ENCODE results near the gene DLEU7. TPM values are rescaled to one million over a fixed set of nuclear protein-coding genes. Genes with fewer than 3 reads are reported as not detected.

The DLEU7 gene
- total RNA-seq: 1 to 10 TPM in 1 of 4 donors, not detected in 3; 1.1 TPM

- 20 to 100% methylated on average over 2 to 4 of the region's 78 CpGs for WGBS, 2 donors (ENCODE audit: low coverage in 1 of 2)
- H3K27ac ChIP-seq: no peak within 1 kb of the TSS
- no peak for TF ChIP-seq POLR2A (IDR thresholded peaks at IDR 0.05)
- no peak for TF ChIP-seq POLR2AphosphoS5 (IDR thresholded peaks at IDR 0.05)
- TF ChIP-seq, protein P1, sequence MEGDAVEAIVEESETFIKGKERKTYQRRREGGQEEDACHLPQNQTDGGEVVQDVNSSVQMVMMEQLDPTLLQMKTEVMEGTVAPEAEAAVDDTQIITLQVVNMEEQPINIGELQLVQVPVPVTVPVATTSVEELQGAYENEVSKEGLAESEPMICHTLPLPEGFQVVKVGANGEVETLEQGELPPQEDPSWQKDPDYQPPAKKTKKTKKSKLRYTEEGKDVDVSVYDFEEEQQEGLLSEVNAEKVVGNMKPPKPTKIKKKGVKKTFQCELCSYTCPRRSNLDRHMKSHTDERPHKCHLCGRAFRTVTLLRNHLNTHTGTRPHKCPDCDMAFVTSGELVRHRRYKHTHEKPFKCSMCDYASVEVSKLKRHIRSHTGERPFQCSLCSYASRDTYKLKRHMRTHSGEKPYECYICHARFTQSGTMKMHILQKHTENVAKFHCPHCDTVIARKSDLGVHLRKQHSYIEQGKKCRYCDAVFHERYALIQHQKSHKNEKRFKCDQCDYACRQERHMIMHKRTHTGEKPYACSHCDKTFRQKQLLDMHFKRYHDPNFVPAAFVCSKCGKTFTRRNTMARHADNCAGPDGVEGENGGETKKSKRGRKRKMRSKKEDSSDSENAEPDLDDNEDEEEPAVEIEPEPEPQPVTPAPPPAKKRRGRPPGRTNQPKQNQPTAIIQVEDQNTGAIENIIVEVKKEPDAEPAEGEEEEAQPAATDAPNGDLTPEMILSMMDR (IDR thresholded peaks at IDR 0.05): no peak
- no peak for TF ChIP-seq EP300 (IDR thresholded peaks at IDR 0.05)
- H3K27me3 ChIP-seq: peaks cover 18% of the 10 kb centered on the region
- H3K4me3 ChIP-seq: peak within 1 kb of the TSS in 1 of 2 donors; percentile 47
- H3K36me3 ChIP-seq: no peaks in the 10 kb centered on the region
- no peaks in the 10 kb centered on the region for H3K9me3 ChIP-seq
- no peak for ATAC-seq
- H3K4me1 ChIP-seq: peaks cover 0 to 58% (median 9%) of the 10 kb centered on the region in 3 donors
Measured at GRCh38 chr13:50843257-50844083, at the start of gene DLEU7. Gene DLEU7 (minus strand): TSS chr13:50843692. CDS start chr13:50843646, 46 bp downstream.

DNA sequence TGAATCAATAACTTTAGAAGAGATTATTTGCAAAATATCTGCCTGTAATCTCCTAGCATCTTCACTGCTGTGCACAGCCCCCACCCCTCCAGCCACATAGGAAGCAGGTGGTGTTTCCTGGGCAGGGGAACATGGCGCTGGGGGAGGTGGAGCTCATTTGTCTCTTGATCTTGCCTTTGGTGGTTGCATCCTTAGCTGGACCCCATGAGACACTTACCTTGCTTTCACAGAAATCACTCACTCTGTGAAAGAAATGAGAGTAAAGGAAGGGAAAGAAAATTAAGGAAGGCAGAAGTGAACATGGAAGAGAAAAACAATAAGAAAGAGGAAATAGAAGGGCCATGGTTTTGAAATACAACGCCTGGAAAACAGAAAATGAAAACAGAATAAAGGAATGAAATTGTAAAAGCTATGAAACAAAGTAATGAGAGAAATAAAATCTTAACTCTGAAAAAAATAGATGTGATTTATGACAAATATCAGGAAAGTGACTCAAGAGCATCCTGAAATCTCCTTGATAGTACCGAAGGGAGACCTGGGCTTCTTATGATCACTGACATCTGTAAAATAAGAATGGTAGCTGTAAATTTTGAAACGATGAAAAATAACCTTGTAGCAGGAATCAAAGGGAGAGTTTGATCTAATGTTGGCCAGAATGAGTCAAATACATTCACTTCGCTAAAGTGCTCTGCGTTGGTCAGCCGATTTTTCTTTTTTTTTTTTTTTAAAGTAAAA, 48.9 kb upstream of the DLEU7 start:
- H3K27ac ChIP-seq: no peak overlapping the region
- TF ChIP-seq POLR2A (IDR thresholded peaks at IDR 0.05) (no peak), POLR2AphosphoS5 (IDR thresholded peaks at IDR 0.05) (no peak), EP300 (IDR thresholded peaks at IDR 0.05) (no peak)
- TF ChIP-seq, protein P1 (IDR thresholded peaks at IDR 0.05): no peak
- no peaks in the 10 kb centered on the region for H3K27me3 ChIP-seq
- H3K36me3 ChIP-seq: no peaks in the 10 kb centered on the region
- no peak overlapping the region for H3K4me3 ChIP-seq
- 62 to 70% methylated on average over 5 to 7 of the region's 7 CpGs for WGBS, 2 donors (ENCODE audit: low coverage in 1 of 2)
- ATAC-seq: no peak
- H3K9me3 ChIP-seq: no peaks in the 10 kb centered on the region
- peaks cover 0 to 14% (median 0%) of the 10 kb centered on the region in 3 donors for H3K4me1 ChIP-seq

DNA sequence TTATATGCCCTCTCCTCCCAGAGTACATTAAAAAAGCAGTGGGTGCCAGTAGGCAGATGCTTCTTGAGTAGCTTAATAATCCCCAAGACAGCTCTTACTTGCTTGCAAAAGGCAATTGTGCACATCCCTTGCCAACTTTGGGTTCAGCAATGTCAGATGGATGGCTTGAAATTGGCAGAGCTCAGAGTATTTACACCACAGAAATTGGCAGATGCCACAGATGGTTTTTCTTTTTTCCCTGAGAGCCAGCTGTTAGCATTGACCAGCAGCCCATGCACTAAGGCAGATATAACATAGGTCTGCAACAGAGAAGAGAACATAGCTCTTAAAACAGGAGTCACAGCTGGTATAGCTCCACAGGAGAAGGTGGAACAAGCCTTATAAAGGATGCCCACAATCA, 47.7 kb upstream of the DLEU7 start:
- TF ChIP-seq POLR2AphosphoS5 (IDR thresholded peaks at IDR 0.05) (no peak), EP300 (IDR thresholded peaks at IDR 0.05) (no peak), POLR2A (IDR thresholded peaks at IDR 0.05) (no peak)
- TF ChIP-seq, protein P1 (IDR thresholded peaks at IDR 0.05): no peak
- no peaks in the 10 kb centered on the region for H3K36me3 ChIP-seq

DNA sequence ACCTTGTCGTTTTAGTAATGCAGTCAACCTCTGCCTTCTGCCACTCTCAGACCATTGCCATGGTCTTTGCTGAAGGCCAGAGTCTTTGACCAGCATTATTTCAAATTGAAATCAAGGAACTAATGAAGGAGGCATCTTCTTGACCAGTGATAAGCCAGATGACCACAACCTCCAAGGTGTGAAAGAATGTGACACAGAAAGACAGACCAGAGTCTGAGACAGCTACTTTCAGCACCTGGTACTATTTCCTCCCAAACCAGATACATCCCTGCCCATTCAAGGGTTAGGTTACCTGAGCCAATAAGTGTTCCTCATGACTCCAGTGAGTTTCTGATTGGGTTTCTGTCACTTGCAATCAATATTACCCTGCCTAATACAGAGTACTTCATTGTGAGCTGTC, 45.8 kb upstream of the DLEU7 start:
- no peaks in the 10 kb centered on the region for H3K36me3 ChIP-seq
- TF ChIP-seq EP300 (IDR thresholded peaks at IDR 0.05) (no peak), POLR2A (IDR thresholded peaks at IDR 0.05) (no peak), POLR2AphosphoS5 (IDR thresholded peaks at IDR 0.05) (no peak)
- TF ChIP-seq, protein P1 (IDR thresholded peaks at IDR 0.05): no peak
- peaks cover 0 to 12% (median 0%) of the 10 kb centered on the region in 3 donors for H3K4me1 ChIP-seq
- 31% methylated on average over 1 of the region's 1 CpG; no CpG with 5 or more reads in 1 of the 2 donors for WGBS, 2 donors (ENCODE audit: low coverage in 1 of 2)
- no peaks in the 10 kb centered on the region for H3K9me3 ChIP-seq
- ATAC-seq: no peak
- H3K27ac ChIP-seq: no peak overlapping the region
- H3K4me3 ChIP-seq: no peak overlapping the region
- no peaks in the 10 kb centered on the region for H3K27me3 ChIP-seq

More for the DNA sequence above, 47.7 kb upstream of the DLEU7 start:
- H3K27ac ChIP-seq: no peak overlapping the region
- peaks cover 0 to 14% (median 0%) of the 10 kb centered on the region in 3 donors for H3K4me1 ChIP-seq
- H3K9me3 ChIP-seq: no peaks in the 10 kb centered on the region
- H3K4me3 ChIP-seq: no peak overlapping the region
- ATAC-seq: no peak
- H3K27me3 ChIP-seq: no peaks in the 10 kb centered on the region

Data from gastroesophageal sphincter (tissue), 4 donors.